Testis (tissue), 3 donors: ENCODE measurements around the gene TMEM202. TPM values are rescaled to one million over a fixed set of nuclear protein-coding genes. Genes with fewer than 3 reads are reported as not detected.
"Not testable (repeated sequence)": the region's sequence is repeated elsewhere in the genome, so short reads cannot be mapped to it uniquely, and the experiment has no call there.

ENCODE experiments used
- DNase-seq: peaks from one replicate; pipeline ENCODE4 v3.0.0-alpha.2; 2019
- H3K27ac ChIP-seq, 2 donors: fragments of 200-600 bp; sonication (generic); one replicate each; pipeline ENCODE4 v1.5.1; 2019
- H3K27me3 ChIP-seq: fragments of 200-600 bp; sonication (generic); one replicate; pipeline ENCODE4 v1.5.1; 2019
- H3K36me3 ChIP-seq: fragments of 200-600 bp; sonication (generic); one replicate; pipeline ENCODE4 v1.5.1; 2017; ENCODE audit warnings: low read depth; ENCODE audit errors: missing control alignments
- H3K4me1 ChIP-seq: fragments of 200-600 bp; sonication (generic); one replicate; pipeline ENCODE4 v1.5.1; 2019
- H3K4me3 ChIP-seq, 2 donors: fragments of 200-600 bp; sonication (generic); one replicate each; pipeline ENCODE4 v1.5.1; 2017 to 2019
- H3K9me3 ChIP-seq: fragments of 200-600 bp; sonication (generic); one replicate; pipeline ENCODE4 v1.5.1; 2017
- POLR2A ChIP-seq: fragments of 450-650 bp; IDR thresholded peaks from one replicate; pipeline ENCODE4 v1.6.1; 2017; ENCODE audit warnings: antibody characterized with exemption, mild to moderate bottlenecking, moderate library complexity
- WGBS, 2 donors: methylation state at CpG; one replicate each; pipeline ENCODE4 v1.1.5; 2018; 5-methylcytosine and 5-hydroxymethylcytosine counted together
- intact Hi-C: fragments of 100-400 bp; cut with DNase I; formaldehyde crosslinking; loops from one replicate; pipeline ENCODE4 v1.15.1; 2023; ENCODE audit warnings: low total_unique reads
- polyA plus RNA-seq: library from polyadenylated mRNA; stranded (reverse); fragments of 350-450 nt; fragmentation: Illumina TruSeq; extraction: RNeasy Lipid Tissue Mini Kit (QIAGEN cat#74804); gene quantifications from one replicate; pipeline ENCODE4 v1.2.3, GENCODE V29; 2014; ENCODE audit warnings: low read depth, low replicate concordance; ENCODE audit not compliant: insufficient read depth
- total RNA-seq, 2 donors: library from RNA; depleted of rRNA; stranded (reverse); fragments of >200 nt; gene quantifications; one replicate each; pipeline ENCODE4 v1.2.3, GENCODE V29; 2016
- TF ChIP-seq, protein P1 (sequence below), 3 experiments: fragments of 450-650 bp in 2 of 3; fragments of 200-600 bp in 1 of 3; sonication (generic) in 1 of 3; IDR thresholded peaks; one replicate each; pipeline ENCODE4 v1.5.1; 2016 to 2019; ENCODE audit warnings: antibody characterized with exemption in 3 of 3, mild to moderate bottlenecking in 2 of 3, moderate library complexity in 1 of 3

TMEM202 gene
- total and polyA plus RNA-seq, 3 donors from 2014 or later: 3.5 to 52.1 (median 6.3) TPM

DNA sequence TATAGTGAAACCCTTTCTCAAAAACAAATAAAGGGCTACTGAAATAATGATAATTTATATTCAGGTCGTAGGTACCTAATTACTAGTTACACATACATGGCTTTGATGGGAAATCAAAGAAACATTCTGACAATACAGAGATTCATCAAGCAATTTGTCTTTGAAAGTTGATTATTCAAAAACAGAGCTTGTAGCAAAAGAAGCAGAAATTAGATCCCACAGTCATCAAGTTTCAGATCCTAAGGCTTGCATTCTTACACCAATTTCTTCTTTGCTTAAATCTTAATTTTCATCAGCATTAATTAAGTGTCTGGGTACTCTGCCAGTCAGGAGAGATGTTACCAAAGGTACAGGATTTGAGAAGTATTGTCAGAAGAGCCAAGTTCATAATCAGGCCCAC lies 20.8 kb upstream of the TMEM202 start:
- Histone ChIP-seq H3K4me1 (peaks cover 13% of the 10 kb centered on the region), H3K4me3 (no peak overlapping the region), H3K36me3 (no peaks in the 10 kb centered on the region), H3K27ac (peak overlapping the region in 1 of 2 donors; percentile 8), H3K27me3 (no peaks in the 10 kb centered on the region), H3K9me3 (no peaks in the 10 kb centered on the region)
- no peak for TF ChIP-seq POLR2A
- TF ChIP-seq, protein P1, sequence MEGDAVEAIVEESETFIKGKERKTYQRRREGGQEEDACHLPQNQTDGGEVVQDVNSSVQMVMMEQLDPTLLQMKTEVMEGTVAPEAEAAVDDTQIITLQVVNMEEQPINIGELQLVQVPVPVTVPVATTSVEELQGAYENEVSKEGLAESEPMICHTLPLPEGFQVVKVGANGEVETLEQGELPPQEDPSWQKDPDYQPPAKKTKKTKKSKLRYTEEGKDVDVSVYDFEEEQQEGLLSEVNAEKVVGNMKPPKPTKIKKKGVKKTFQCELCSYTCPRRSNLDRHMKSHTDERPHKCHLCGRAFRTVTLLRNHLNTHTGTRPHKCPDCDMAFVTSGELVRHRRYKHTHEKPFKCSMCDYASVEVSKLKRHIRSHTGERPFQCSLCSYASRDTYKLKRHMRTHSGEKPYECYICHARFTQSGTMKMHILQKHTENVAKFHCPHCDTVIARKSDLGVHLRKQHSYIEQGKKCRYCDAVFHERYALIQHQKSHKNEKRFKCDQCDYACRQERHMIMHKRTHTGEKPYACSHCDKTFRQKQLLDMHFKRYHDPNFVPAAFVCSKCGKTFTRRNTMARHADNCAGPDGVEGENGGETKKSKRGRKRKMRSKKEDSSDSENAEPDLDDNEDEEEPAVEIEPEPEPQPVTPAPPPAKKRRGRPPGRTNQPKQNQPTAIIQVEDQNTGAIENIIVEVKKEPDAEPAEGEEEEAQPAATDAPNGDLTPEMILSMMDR (IDR thresholded peaks at IDR 0.05): no peak
- intact Hi-C loops: loop anchor here (5.0 kb wide), 1 partner anchor 180 kb away; the partner anchor contains the start of gene GRAMD2A
- DNase-seq: no peak
- WGBS, 2 donors: 61 to 63% methylated on average over 1 of the region's 1 CpG

DNA sequence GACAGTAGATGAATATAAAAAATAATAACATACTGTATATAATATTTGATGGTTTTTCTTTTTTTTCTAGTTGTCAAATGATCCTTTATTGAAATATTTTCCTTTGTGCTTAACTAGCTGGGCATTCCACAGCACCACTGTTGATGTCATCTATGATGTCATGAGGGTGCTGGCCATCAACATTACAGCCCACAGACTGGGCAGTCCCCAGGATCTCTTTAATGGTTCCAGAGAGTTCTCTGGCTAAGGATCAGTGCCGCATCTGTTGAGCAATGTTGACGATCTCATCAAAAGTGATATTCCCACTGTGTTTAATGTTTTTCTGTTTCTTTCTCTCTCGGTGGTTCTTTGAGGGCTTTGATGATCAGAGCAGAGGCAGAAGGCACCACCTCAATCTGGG lies 19.0 kb upstream of the TMEM202 start:
- DNase-seq, H3K4me3 ChIP-seq, H3K27me3 ChIP-seq, H3K27ac ChIP-seq, H3K36me3 ChIP-seq, H3K9me3 ChIP-seq: not testable (repeated sequence)
- peaks cover 13% of the 10 kb centered on the region for H3K4me1 ChIP-seq
- 87 to 91% methylated on average over 3 of the region's 3 CpGs for WGBS, 2 donors
- intact Hi-C loops: loop anchor here (5.0 kb wide), 1 partner anchor 182 kb away; the partner anchor contains the start of gene GRAMD2A

DNA sequence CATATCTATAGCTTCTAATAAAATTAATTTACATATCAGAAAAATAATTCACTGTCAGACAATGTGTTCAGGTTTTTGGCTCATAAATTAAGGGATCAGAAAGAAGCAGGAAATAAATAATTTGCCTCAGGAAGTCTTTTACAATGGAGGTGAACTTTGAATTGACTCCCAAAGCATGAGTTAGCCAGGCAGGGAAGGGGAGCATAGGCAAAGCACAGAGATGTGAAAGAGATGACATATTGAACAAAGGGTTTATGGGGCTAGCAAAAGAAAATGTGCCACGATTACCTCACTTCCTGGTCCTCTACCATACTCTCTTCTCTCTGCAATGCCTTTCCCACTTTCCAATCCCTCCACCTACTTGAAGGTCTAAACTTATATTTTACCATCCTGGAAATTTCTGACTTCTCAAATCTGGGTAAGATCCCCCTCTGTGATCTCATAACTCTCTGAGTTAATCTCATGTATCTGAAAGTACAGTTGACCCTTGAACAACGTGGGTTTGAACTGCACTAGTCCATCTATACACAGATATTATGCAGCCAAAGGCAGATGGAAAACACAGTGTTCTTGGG lies 18.2 kb upstream of the TMEM202 start:
- Histone ChIP-seq H3K36me3 (no peaks in the 10 kb centered on the region), H3K4me1 (peaks cover 10% of the 10 kb centered on the region), H3K9me3 (no peaks in the 10 kb centered on the region), H3K27me3 (no peaks in the 10 kb centered on the region), H3K4me3 (no peak overlapping the region), H3K27ac (no peak overlapping the region)
- intact Hi-C loops: loop anchor here (5.0 kb wide), 1 partner anchor 183 kb away; the partner anchor contains the start of gene GRAMD2A
- 58 to 60% methylated on average over 2 of the region's 2 CpGs for WGBS, 2 donors
- TF ChIP-seq, protein P1 (IDR thresholded peaks at IDR 0.05): no peak
- TF ChIP-seq POLR2A: no peak
- no peak for DNase-seq

DNA sequence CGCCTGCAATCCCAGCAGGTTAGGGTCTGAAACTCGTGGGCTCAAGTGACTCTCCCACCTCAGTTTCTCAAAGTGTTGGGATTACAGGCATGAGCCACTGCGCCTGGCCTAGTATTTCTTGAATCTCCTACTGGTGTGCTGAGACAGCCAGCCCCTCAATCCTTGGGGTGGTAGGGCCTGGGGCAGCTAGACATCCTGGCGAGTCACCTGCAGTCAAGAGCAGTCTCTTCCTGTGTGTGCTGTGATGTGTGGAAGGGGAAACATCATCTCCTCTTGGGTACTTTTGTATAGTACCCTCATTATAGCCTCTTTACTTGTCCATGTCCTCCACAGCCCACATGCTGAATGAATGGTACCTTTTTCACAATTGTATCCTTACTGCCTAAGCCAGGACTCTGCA lies 17.4 kb upstream of the TMEM202 start:
- WGBS, 2 donors: 67 to 87% methylated on average over 4 of the region's 4 CpGs
- Histone ChIP-seq H3K27ac (no peak overlapping the region), H3K9me3 (no peaks in the 10 kb centered on the region), H3K36me3 (no peaks in the 10 kb centered on the region), H3K27me3 (no peaks in the 10 kb centered on the region), H3K4me1 (peaks cover 10% of the 10 kb centered on the region), H3K4me3 (no peak overlapping the region)
- DNase-seq: no peak
- TF ChIP-seq, protein P1 (IDR thresholded peaks at IDR 0.05): no peak
- no peak for TF ChIP-seq POLR2A
- intact Hi-C loops: no loop called here

DNA sequence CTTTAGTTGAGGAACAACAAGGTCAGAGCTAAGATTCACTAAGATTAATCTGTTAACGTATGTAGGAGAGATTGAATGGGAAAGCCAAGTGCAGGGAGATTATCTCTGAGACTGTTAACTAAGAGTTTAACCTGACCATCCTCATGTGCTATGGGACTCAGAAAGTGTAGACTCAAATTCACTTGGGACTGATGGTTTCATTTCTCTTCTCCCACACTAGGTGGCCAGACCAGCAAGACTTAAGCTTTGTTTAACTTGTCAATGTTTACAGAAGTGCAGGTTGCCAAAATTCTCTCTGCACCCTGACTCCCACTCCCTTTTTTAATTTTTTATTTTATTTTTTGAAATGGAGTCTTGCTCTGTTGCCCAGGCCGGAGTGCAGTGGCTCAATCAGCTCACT lies 16.0 kb upstream of the TMEM202 start:
- Histone ChIP-seq H3K36me3 (no peaks in the 10 kb centered on the region), H3K4me3 (no peak overlapping the region), H3K27me3 (no peaks in the 10 kb centered on the region), H3K4me1 (peaks cover under 1% of the 10 kb centered on the region), H3K9me3 (no peaks in the 10 kb centered on the region), H3K27ac (no peak overlapping the region)
- DNase-seq: no peak
- WGBS, 2 donors: 75 to 83% methylated on average over 2 of the region's 2 CpGs
- intact Hi-C loops: no loop called here
- TF ChIP-seq, protein P1 (IDR thresholded peaks at IDR 0.05): peak in 1 of 3 experiments; percentile 10
- no peak for TF ChIP-seq POLR2A
